Measurements from ENCODE around the gene SEMA4G.

SEMA4G gene

GRCh38 chr10:100987685-100988049 is 18.4 kb downstream of the SEMA4G start:
- peak overlapping the region; percentile 96 for H3K4me3 ChIP-seq (ENCODE audit: low read depth, low read length)
- no peak for TF ChIP-seq CTCF (IDR thresholded peaks at IDR 0.05; ENCODE audit: borderline replicate concordance, insufficient read depth, low read depth, low read length)

- H3K4me3 ChIP-seq (ENCODE audit: low read depth, low read length): peak overlapping the region; percentile 96
- no peak for TF ChIP-seq CTCF (IDR thresholded peaks at IDR 0.05; ENCODE audit: borderline replicate concordance, insufficient read depth, low read depth, low read length)
Observed at GRCh38 chr10:100988166-100988565, 18.9 kb downstream of the SEMA4G start.

- H3K4me3 ChIP-seq (ENCODE audit: low read depth, low read length): no peak overlapping the region
- no peak for TF ChIP-seq CTCF (IDR thresholded peaks at IDR 0.05; ENCODE audit: borderline replicate concordance, insufficient read depth, low read depth, low read length)
Observed at GRCh38 chr10:100989088-100989487, 19.8 kb downstream of the SEMA4G start.

GRCh38 chr10:100993986-100994708 is 24.8 kb downstream of the SEMA4G start:
- no peak overlapping the region for H3K4me3 ChIP-seq (ENCODE audit: low read depth, low read length)
- peak; percentile 18; the same call in 1 of the 2 replicates for TF ChIP-seq CTCF (IDR thresholded peaks at IDR 0.05; ENCODE audit: borderline replicate concordance, insufficient read depth, low read depth, low read length)

GRCh38 chr10:100995181-100995580 is 25.9 kb downstream of the SEMA4G start:
- no peak for TF ChIP-seq CTCF (IDR thresholded peaks at IDR 0.05; ENCODE audit: borderline replicate concordance, insufficient read depth, low read depth, low read length)
- no peak overlapping the region for H3K4me3 ChIP-seq (ENCODE audit: low read depth, low read length)

- no peak for TF ChIP-seq CTCF (IDR thresholded peaks at IDR 0.05; ENCODE audit: borderline replicate concordance, insufficient read depth, low read depth, low read length)
- peak overlapping the region; percentile 89 for H3K4me3 ChIP-seq (ENCODE audit: low read depth, low read length)
Observed at GRCh38 chr10:100996678-100997359, 27.5 kb downstream of the SEMA4G start.
